Measurements from ENCODE around the gene PIEZO1. TPM values are rescaled to one million over a fixed set of nuclear protein-coding genes. Genes with fewer than 3 reads are reported as not detected.

PIEZO1 gene
- total RNA-seq, 1 experiment from 2014 or later, result 71.1 TPM

DNA sequence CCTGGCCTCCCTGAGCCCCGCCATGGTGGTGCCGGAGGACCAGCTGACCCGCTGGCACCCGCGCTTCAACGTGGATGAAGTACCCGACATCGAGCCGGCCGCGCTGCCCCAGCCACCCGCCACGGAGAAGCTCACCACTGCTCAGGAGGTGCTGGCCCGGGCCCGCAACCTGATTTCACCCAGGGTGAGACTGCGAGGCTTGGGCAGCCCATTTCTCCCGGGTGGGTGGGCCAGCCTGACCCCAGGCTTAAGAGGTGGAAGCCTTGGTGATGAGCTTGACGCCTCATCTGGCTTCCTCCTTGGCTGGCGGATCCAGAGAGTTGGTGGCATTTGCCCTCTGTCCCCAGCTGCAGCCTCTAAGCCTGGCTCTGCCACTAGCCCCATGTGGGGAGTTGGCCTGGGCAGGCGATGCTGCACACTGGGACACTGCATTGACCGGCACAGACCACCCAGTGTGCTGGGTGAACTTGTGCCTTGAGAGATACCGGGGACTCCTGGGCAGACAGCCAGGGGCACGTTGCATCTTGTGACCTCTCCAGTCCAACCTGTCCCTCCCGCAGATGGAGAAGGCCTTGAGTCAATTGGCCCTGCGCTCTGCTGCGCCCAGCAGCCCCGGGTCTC is 21.6 kb upstream of the PIEZO1 start:
- no peak overlapping the region for H2AFZ ChIP-seq (ENCODE audit: low read length)
- H3K56ac ChIP-seq (ENCODE audit: insufficient read length, low read depth, low read length), result no peak overlapping the region
- no peak overlapping the region for H3K14ac ChIP-seq (ENCODE audit: insufficient read depth, low read length)
- H4K5ac ChIP-seq (ENCODE audit: insufficient read length, low read depth, low read length), result no peak overlapping the region
- no CpG with 5 or more reads among the region's 27 CpGs for WGBS (ENCODE audit: extremely low coverage, insufficient read length, low lambda C conversion rate)
- H3K79me1 ChIP-seq (ENCODE audit: insufficient read depth, low read depth, low read length, poor library complexity, severe bottlenecking), result peaks cover 6% of the 10 kb centered on the region
- no peak overlapping the region for H3K4me2 ChIP-seq (ENCODE audit: insufficient read depth, insufficient read length, low read length)
- Mint-ChIP-seq H3K4me1 (peaks cover 2 to 13% of the 10 kb centered on the region in 2 experiments), H3K27ac (no peak overlapping the region; a peak in 2 of 7 replicates), H3K36me3 (ENCODE audit: insufficient read depth in 1 of 3, low read depth in 3 of 3) (peaks cover 17 to 55% (median 54%) of the 10 kb centered on the region in 3 experiments), H3K27me3 (ENCODE audit: low read depth) (no peaks in the 10 kb centered on the region; the same call in 1 of the 2 replicates), H3K4me3 (no peak overlapping the region; a peak in 1 of 5 replicates), H3K9me3 (no peaks in the 10 kb centered on the region)
- H3K27ac ChIP-seq (ENCODE audit: insufficient read length, low read depth, low read length), result no peak overlapping the region
- no peak for DNase-seq
- H2AK5ac ChIP-seq (ENCODE audit: insufficient read length, low read length), result no peak overlapping the region
- no peaks in the 10 kb centered on the region for H3K27me3 ChIP-seq (ENCODE audit: insufficient read depth, low read length)
- H3K4ac ChIP-seq (ENCODE audit: low read depth, low read length), result no peak overlapping the region
- no peak overlapping the region for H3K9ac ChIP-seq (ENCODE audit: extremely low read depth, insufficient read length, low read length)
- H2BK12ac ChIP-seq (ENCODE audit: insufficient read length, low read depth, low read length), result no peak overlapping the region
- no peak overlapping the region for H4K91ac ChIP-seq (ENCODE audit: insufficient read length, low read depth, low read length)
- no peak overlapping the region for H2BK15ac ChIP-seq (ENCODE audit: low read depth, low read length)
- H2BK5ac ChIP-seq (ENCODE audit: insufficient read length, low read length), result no peak overlapping the region
- no peak overlapping the region for H3K23ac ChIP-seq (ENCODE audit: insufficient read length, low read depth, low read length)
- H3K4me1 ChIP-seq (ENCODE audit: insufficient read depth, low read length), result no peaks in the 10 kb centered on the region
- H3T11ph ChIP-seq (ENCODE audit: low read length), result no peak overlapping the region
- H3K18ac ChIP-seq (ENCODE audit: insufficient read length, low read depth, low read length), result no peak overlapping the region
- TF ChIP-seq, protein P1, sequence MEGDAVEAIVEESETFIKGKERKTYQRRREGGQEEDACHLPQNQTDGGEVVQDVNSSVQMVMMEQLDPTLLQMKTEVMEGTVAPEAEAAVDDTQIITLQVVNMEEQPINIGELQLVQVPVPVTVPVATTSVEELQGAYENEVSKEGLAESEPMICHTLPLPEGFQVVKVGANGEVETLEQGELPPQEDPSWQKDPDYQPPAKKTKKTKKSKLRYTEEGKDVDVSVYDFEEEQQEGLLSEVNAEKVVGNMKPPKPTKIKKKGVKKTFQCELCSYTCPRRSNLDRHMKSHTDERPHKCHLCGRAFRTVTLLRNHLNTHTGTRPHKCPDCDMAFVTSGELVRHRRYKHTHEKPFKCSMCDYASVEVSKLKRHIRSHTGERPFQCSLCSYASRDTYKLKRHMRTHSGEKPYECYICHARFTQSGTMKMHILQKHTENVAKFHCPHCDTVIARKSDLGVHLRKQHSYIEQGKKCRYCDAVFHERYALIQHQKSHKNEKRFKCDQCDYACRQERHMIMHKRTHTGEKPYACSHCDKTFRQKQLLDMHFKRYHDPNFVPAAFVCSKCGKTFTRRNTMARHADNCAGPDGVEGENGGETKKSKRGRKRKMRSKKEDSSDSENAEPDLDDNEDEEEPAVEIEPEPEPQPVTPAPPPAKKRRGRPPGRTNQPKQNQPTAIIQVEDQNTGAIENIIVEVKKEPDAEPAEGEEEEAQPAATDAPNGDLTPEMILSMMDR (conservative IDR thresholded peaks at IDR 0.05), result no peak
- H3K9me3 ChIP-seq (ENCODE audit: control insufficient read depth, low read depth, low read length), result no peaks in the 10 kb centered on the region
- H4K20me1 ChIP-seq (ENCODE audit: control insufficient read depth, insufficient read depth, insufficient read length), result peaks cover 3% of the 10 kb centered on the region
- H2BK120ac ChIP-seq (ENCODE audit: low read depth, low read length, poor library complexity, severe bottlenecking), result no peak overlapping the region
- H4K8ac ChIP-seq (replicated peaks; ENCODE audit: insufficient read length, low read depth, low read length), result no peak overlapping the region
- peaks cover 21% of the 10 kb centered on the region for H3K23me2 ChIP-seq (ENCODE audit: insufficient read length, low read depth, low read length, poor library complexity, severe bottlenecking)
- no peak overlapping the region for H2BK20ac ChIP-seq (ENCODE audit: low read depth, low read length, poor library complexity, severe bottlenecking)
- H3K79me2 ChIP-seq (ENCODE audit: insufficient read depth, low read length), result peaks cover 6% of the 10 kb centered on the region; the same call in 1 of the 2 replicates
